CD4-positive, alpha-beta T cell treated with Interleukin-21 for 1 hour (primary cell): Measurements from ENCODE around the gene MSANTD2.
A peak's percentile ranks its signal among the peaks of the same experiment; 100 is the strongest.

ENCODE experiments used
- DNase-seq: peaks from one replicate; pipeline ENCODE4 v3.0.0-alpha.2; 2020

The MSANTD2 gene

GRCh38 chr11:124769806-124770774, 30.1 kb downstream of the MSANTD2 start:
- no peak for DNase-seq

- no peak for DNase-seq
Measured at GRCh38 chr11:124768914-124769313, 31.3 kb downstream of the MSANTD2 start.

GRCh38 chr11:124766156-124766555, 34.0 kb downstream of the MSANTD2 start:
- DNase-seq, result no peak

- DNase-seq, result peak; percentile 85
Measured at GRCh38 chr11:124763156-124763947, 36.9 kb downstream of the MSANTD2 start.

- no peak for DNase-seq
Measured at GRCh38 chr11:124762624-124763155, 37.5 kb downstream of the MSANTD2 start.

DNA sequence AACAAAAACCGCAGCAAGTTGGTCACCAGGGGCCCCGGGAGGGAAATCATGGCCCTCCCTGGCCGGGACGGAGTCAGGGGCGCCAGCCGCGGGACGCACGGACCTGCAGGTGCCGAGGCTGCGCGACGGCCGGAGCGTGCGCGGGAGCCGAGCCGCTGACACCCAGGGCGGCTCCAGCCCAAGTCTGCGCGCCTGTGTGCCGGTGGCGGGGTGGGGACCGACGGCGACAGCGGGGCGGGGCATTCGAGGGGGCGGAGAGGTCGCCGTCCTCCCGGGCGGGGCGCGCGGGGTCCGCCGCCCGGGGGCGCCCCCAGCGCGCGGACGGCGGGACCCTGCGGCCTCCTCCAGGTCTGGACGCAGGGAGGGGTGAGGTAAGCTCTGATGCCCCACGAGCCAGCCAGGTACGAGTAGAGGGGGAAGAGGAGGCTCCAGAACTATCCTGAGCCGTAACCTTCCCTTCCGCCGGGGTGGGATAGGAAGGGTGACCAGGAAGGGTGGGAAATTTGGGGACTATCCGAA, 38.0 kb downstream of the MSANTD2 start, which contains the start of gene ESAM:
TSS of gene ESAM (minus strand) at position 186 of the 519 bp plus-strand sequence. CDS start at position 50, 136 bp downstream.
- peak; percentile 74 for DNase-seq

DNA sequence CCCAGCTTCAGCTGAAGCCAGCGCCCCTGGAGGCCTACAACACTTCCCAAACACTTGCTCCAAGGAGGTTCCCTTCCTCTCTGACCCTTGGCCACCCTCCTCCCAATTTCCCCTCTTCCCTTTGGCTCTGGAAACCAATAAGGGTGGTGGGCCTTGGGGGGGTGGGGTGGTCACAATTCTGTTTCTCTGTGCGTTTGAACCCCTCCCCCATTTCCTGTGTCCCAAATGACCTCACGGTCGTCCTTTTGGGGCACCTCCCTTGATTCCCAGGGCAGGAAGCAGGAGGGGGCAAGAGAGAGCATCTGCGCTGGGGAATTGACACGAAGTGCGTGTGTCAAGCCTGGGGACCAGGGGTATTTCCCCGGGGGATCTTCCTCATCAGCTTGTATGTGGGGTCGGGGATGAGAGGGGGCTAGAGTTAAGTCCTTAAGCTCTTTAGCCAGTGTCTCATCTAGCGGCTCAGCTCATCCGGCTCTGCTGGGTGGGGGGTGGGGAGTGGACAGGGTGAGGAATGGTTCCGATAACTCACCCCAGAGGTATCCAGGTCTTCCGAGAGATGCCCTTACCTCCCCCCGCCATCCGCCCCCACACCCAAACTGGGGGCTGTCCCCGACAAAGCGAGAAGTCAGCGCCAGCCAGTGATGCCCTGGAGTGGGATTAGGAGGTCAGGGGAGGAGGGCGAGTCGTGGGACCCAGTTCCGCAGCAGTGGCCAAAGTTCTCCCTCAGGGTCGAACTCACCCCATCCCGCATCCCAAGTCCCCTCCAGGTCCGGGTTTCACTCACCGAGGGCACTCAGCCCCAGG, 38.7 kb downstream of the MSANTD2 start:
- DNase-seq, result no peak

DNA sequence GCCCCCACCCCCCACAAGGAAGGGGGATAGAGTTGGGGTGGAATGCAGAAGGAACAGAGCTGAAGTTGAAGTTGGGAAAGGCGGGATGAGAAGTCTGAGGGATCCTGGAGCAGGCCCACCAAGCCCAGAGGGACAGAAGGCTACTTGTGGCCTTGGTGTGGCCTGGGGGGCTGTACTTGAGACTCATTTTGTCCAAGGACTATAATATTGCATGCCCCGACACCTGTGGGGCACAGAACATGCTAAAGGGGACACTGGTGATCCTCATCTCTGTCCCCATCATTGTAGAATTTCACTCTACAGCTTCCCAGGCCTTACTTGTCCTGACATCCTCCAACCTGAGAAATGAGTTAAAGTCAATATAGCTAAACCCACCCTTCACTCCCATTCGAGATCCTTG, 39.4 kb downstream of the MSANTD2 start:
- DNase-seq, result no peak

DNA sequence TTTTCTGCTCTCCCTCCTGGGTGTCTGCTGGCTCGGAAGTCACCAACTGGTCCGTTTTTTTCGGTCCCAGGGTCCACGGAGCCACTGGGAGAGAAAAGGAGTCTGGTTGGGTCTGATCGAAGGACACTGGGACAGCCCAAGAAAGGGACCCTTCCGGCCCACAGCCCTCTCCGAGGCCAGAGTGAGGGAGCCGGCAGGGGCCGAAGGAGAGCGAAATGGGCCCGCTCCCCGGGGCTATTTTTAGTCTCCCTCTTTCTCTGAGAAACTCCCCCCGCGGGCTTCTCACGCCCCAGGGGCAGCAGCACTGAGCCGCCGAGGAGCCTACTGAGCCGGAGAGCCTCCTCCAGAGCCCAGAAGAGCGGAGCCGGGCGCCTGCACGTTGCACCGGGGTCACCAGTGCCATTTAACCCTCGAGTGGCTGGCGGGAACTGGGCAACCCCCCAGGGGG, 40.0 kb downstream of the MSANTD2 start:
- DNase-seq, result no peak

DNA sequence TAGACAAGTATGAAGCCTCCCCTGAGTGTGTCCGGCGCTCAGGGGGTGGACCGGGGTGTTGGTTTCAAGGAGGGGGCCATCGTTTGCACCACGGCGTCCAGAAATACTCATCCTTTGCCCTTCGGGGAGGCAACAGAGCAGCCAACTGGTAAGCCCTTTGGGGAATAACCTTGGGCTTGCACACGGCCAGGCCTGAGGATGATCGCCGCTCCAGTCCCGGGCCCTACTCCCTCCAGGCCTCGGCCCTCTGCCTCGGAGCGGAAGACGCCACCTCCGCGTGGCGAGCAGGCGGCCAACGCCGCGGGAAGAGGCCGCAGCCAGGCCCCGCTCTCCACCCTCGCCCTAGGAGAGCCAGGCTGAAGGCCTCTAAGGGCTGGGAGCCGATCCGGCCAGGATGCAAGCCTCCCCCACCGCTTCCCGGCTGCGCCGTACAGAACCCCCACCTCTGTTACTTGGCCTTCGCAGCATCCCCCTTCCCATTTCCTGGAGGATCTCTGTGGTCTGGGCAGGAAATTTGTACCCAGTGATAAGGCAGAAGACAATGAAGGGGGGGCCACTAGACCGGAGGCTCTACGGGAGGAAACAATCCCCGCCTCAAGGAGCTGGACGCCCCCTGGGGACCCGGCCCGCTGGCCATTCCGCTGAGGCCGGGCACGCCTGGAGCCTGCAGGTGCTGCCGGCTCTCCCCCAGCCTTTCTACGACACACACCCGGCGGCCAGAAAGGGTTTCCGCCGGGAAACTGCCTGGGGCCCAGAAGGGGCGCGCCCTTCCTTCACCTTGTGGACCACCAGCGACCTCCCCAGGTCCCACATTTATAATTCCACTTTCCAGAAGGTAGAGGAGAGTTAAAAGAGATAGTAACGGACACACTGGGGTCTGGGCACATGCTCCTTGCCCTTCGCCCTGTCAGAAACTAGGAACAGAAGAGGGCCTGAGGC, 40.7 kb downstream of the MSANTD2 start:
- DNase-seq, result no peak

DNA sequence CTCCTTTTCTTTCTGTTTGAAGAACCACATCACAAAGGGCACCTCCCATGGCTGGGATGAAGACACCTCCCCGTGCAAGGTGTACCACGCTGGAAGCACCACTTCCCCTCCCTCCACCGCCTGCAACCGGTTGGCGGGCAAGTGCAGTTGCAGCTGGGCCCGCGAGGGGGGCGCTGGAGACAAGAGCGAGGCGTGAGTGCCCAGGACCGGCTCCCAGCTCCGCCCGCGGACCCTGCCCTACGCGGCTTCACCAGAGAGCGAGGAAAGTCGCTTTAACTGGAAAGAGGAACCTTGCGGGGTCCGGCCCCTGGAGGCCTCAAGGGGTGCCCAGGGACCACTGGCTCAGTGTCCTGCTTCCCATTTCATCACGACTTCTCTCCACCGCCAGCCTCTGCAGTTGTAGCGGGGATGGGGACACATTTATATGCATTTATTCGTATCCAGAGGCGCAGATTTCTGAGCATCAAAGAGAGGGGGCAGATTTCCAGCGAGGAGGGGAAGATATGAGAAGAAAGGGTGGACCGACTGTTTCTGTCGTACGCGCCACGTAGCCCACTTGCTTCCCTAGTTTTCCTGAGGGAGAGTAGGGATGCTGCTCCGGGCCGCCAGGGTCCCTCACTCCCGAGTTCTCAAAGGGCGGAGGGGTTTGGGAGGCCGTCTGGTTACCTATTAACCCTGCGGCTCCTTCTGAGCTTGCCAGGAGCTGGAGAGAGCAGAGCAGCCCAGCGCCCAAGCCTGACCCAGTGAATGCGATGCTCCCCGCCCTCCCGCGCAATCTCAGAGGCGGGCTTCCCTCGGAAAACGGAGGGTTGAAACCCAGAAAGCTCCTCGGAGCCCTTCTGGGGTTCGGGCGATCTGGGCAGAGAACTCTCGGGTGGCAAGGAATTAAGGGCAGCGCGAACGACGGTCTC, 41.6 kb downstream of the MSANTD2 start:
- peak; percentile 68 for DNase-seq

- no peak for DNase-seq
Measured at GRCh38 chr11:124757320-124757719, 42.9 kb downstream of the MSANTD2 start.

DNA sequence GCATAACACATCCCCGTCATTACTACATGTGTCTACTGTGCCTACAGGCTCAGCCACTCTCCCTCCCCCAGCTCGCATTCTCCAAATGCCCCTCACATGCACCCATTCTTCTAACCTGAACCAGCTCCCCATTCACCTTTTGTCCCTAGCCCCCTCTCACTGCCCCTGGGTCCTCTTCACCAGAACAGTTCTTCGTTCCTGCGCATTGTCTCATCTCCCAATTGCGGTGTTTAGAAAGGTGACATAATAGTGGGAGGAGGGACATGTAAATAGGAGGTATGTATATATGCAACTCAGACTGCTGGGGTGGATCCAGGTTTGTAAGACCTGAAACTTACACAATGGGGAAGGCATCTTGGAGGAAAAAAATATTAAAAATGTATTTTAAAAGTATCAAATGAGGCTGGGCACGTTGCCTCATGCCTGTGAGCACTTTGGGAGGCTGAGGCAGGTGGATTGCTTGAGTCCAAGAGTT, 43.4 kb downstream of the MSANTD2 start:
- no peak for DNase-seq

DNA sequence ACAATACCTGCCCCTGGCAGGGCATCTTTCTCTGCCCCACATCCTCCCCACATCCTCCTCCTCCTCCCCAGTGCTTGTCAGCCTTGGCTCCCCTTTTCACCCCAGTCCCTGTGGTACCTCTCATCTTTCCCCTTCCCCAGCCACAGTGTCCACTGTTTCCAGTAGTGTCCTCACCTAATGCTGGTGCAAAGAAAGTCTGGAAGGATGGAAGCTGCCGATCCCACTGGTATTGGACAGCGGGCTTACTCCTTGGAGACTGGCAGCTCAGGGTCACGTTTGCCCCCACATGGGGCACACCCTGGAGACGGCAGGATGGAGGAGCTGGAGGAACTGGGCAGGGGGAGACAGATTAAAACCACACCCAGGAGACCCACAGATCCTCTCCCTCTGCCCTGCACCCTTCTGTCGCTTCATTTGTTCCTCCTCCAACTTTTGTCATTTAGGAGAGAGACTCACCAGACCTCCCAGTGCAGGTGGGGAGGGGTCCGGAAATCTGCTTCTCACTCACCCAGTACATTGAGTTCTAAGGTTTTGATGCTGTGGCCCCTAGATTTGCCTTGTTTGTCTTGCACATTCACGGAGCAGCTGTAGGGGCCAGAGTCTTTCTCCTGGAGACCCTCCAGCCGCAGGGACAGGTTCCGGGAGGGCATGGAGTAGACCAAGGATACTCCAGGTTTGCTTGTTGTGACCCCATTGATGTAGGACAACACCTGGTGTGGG, 44.0 kb downstream of the MSANTD2 start:
- no peak for DNase-seq

DNA sequence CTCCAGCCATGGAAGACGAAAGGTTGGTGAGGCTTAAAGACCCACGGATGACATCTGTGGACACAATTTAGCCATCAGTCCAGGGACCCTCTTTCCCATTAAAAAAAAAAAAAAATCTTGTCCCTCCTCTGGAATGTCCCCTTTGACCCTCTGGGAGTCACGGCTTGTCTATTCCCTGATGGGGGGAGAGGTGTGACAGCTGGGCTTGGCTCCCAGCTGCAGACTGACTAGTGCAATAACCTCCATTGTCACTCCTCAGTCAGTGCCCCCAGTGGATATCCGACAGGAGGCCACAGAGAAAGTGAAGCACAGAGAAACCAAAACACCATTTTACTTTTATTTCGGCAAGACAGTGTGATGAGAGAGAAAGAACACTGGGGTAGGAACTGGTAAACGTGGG, 45.5 kb downstream of the MSANTD2 start:
- DNase-seq, result no peak

- no peak for DNase-seq
Measured at GRCh38 chr11:124754309-124754708, 45.9 kb downstream of the MSANTD2 start.

DNA sequence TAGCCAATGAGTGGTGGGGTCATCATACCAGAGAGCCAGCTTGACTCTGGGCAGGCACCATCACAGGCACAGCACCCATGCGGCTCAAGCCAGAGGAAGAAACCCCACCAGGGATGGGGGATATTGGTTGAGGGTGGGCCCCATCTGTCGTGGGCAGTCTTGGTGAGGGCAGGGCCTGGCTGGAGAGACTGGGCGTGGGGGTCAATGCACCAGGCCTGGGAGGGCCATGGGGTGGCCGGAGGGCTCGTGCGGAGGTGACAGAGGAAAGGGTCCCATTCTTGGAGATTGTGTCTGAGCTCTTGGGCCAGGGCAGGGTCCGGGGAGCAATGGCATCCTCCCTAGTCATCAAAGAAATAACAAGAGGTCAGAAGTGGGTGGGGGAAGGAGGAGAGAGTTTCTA, 46.6 kb downstream of the MSANTD2 start:
- no peak for DNase-seq

DNA sequence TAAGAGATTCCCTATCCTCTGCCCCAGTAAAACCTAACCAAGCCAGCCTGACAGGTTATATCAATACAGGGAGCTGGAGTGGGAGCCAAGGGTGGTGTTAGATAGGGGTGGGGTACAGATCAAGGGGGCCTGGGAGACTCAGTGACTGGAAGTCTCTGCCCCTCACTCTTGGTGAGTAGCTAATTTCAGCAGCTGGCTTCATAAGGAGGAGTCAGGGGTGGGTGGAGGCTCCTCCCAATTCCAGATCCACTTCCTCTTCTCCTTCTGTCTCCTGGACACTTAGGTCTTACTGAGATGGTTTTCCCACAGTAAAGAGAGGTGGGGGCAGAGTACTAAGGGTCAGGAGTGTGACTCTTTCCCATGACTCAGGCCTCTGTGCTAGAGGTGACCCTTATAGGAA, 47.0 kb downstream of the MSANTD2 start:
- no peak for DNase-seq

GRCh38 chr11:124752471-124753102, 47.6 kb downstream of the MSANTD2 start:
- no peak for DNase-seq
